ENCODE results near the gene PHC2.
"Not testable (repeated sequence)": the region's sequence is repeated elsewhere in the genome, so short reads cannot be mapped to it uniquely, and the experiment has no call there.

The PHC2 gene

DNA sequence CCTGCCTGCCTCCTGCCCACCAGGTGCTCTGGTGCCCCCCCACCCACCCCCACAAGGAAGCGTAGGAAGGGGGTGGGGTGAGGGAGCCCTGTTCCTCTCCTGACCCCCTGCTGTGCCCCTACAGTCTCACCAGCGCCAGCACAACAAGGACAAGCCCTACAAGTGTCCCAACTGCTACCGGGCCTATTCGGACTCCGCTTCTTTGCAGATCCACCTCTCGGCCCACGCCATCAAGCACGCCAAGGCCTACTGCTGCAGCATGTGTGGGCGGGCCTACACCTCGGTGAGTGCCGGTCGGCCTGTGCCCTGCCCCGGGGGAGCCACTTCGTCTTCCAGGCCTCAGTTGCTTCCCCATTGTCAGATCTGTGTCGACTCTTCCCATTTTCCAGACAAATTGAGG lies 135.9 kb downstream of the PHC2 start:
- Histone ChIP-seq H3K4me3 (ENCODE audit: low read depth, low read length) (no peak overlapping the region), H3K4me1 (ENCODE audit: control insufficient read depth, insufficient read depth, low read length) (no peaks in the 10 kb centered on the region), H3K9me3 (ENCODE audit: control insufficient read depth, insufficient read depth, low read depth, low read length) (no peaks in the 10 kb centered on the region), H3K36me3 (ENCODE audit: control insufficient read depth in 2 of 2, insufficient read depth in 1 of 2, low read length in 2 of 2) (peaks cover 0 to 62% of the 10 kb centered on the region in 2 experiments; a peak in 1 of 3 replicates), H3K27ac (ENCODE audit: extremely low read depth, low read depth, low read length) (no peak overlapping the region)
- ChIA-PET CTCF (interaction anchor here (0.6 to 7.0 kb wide), 49 partner anchors 9 to 337 kb away, joined by 3 to 135 read pairs (median 5); partner anchors contain the start of genes TRIM62 and ZSCAN20), POLR2A (interaction anchor here (0.9 kb wide), 1 partner anchor 44 kb away, joined by 4 read pairs; no protein-coding TSS in a partner anchor)
- TF ChIP-seq, protein P1, sequence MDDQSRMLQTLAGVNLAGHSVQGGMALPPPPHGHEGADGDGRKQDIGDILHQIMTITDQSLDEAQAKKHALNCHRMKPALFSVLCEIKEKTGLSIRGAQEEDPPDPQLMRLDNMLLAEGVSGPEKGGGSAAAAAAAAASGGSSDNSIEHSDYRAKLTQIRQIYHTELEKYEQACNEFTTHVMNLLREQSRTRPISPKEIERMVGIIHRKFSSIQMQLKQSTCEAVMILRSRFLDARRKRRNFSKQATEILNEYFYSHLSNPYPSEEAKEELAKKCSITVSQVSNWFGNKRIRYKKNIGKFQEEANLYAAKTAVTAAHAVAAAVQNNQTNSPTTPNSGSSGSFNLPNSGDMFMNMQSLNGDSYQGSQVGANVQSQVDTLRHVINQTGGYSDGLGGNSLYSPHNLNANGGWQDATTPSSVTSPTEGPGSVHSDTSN (CRISPR knock-in tag; IDR thresholded peaks at IDR 0.05): no peak
- TF ChIP-seq, protein P2, sequence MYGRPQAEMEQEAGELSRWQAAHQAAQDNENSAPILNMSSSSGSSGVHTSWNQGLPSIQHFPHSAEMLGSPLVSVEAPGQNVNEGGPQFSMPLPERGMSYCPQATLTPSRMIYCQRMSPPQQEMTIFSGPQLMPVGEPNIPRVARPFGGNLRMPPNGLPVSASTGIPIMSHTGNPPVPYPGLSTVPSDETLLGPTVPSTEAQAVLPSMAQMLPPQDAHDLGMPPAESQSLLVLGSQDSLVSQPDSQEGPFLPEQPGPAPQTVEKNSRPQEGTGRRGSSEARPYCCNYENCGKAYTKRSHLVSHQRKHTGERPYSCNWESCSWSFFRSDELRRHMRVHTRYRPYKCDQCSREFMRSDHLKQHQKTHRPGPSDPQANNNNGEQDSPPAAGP (tag by site-specific recombination; IDR thresholded peaks at IDR 0.05): 0 out of 2 replicates have a peak, but pooled peaks have one; percentile 10
- TF ChIP-seq EGR2 (tag by site-specific recombination; IDR thresholded peaks at IDR 0.05; ENCODE audit: low read depth): 0 out of 2 replicates have a peak, but pooled peaks have one; percentile 17

DNA sequence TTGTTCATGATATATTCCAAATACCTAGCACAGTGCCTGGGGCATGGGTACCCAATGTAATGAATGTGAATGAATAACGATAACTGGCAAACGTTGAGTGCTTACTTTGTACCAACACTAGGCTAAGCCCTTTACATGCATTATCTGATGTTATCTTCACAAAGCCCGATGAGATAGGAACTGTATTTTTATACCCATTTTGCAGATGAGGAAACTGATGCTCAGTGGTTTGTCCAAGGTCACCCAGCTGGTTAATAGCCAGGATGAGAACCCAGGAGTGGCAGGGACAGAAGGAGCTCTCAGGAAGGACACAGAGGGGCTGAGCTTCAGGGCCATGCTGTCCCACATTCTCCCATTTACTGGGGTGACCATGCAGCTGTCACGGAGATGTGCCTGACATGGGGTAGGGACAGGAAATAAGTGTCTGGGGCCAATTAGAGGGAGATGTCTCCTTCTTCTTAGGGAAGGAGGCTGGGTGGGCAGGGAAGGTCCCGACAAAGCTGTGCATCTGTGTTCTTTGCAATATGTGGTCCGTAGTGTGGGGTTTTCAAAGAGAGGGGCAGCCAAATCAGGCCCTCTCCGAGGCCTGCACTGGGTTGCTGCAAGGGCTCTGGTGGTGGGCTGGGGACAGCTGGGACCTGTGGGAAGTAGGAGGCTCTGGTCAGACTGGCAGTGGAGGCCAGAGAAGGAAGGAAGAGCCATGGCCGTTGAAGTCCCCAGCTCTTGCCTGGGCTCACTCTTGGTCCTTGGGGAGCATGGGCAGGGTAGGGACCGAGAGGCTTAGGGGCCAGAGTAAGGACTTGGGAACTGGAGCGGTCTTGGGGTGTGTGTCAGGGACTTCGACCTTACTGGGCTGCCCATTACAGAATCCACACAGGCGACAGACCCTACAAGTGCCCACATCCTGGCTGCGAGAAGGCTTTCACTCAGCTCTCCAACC lies 136.6 kb downstream of the PHC2 start:
- Histone ChIP-seq H3K36me3 (ENCODE audit: control insufficient read depth in 2 of 2, insufficient read depth in 1 of 2, low read length in 2 of 2) (peaks cover 0 to 61% of the 10 kb centered on the region in 2 experiments; a peak in 1 of 3 replicates), H3K4me1 (ENCODE audit: control insufficient read depth, insufficient read depth, low read length) (no peaks in the 10 kb centered on the region), H3K27ac (ENCODE audit: extremely low read depth, low read depth, low read length) (no peak overlapping the region), H3K4me3 (ENCODE audit: low read depth, low read length) (no peak overlapping the region), H3K9me3 (ENCODE audit: control insufficient read depth, insufficient read depth, low read depth, low read length) (no peaks in the 10 kb centered on the region)
- POLR2A ChIA-PET: no interaction called here
- TF ChIP-seq ZBTB48 (tag by site-specific recombination; IDR thresholded peaks at IDR 0.05) (no peak), ZNF555 (tag by site-specific recombination; conservative IDR thresholded peaks at IDR 0.05) (no peak), ZNF521 (tag by site-specific recombination; IDR thresholded peaks at IDR 0.05) (no peak), HOXD13 (CRISPR knock-in tag; IDR thresholded peaks at IDR 0.05; ENCODE audit: borderline replicate concordance) (no peak)
- CTCF ChIA-PET: interaction anchor here (0.6 to 7.0 kb wide), 29 partner anchors 9 to 1940 kb away, joined by 3 to 135 read pairs (median 6); partner anchors contain the start of genes TRIM62 and ZSCAN20

DNA sequence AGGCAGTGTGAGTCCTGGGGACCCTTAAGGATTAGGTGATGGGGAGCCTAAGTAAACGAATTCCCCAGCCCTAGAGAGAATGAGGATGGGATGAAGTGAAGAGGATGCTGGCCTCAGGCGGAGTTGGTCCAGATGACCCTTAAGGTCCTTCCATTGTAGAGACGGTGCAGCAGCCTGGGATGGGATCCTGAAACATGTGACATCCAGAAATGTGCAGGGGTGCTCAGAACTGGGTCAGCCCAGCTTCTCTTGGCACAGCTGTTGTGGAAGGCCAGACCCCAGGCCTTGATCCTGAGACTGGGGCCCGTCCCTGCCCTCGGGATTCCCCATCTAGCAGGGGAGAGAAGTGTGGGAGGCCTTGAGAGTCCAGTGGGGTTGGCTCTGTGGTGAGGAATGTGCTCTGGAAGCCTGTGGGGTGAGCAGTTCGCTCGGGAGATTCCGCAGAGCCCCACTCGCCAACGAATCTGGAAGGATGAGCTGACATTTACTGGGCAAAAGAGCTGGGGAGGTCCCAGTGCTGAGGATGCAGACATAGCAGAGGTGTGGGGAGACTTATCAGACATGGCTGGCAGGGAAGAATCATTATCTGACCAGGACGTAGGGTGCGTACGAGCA lies 138.1 kb downstream of the PHC2 start:
- Histone ChIP-seq H3K27ac (ENCODE audit: extremely low read depth, low read depth, low read length) (no peak overlapping the region), H3K4me3 (ENCODE audit: low read depth, low read length) (no peak overlapping the region), H3K4me1 (ENCODE audit: control insufficient read depth, insufficient read depth, low read length) (no peaks in the 10 kb centered on the region), H3K9me3 (ENCODE audit: control insufficient read depth, insufficient read depth, low read depth, low read length) (no peaks in the 10 kb centered on the region), H3K36me3 (ENCODE audit: control insufficient read depth in 2 of 2, insufficient read depth in 1 of 2, low read length in 2 of 2) (peaks cover 0 to 54% of the 10 kb centered on the region in 2 experiments; a peak in 2 of 3 replicates)
- CTCF ChIA-PET: interaction anchor here (0.6 to 7.0 kb wide), 7 partner anchors 9 to 178 kb away, joined by 3 to 135 read pairs (median 4); partner anchors contain the start of gene ZSCAN20
- no peak for TF ChIP-seq YY2 (tag by site-specific recombination; IDR thresholded peaks at IDR 0.05)
- POLR2A ChIA-PET: no interaction called here

DNA sequence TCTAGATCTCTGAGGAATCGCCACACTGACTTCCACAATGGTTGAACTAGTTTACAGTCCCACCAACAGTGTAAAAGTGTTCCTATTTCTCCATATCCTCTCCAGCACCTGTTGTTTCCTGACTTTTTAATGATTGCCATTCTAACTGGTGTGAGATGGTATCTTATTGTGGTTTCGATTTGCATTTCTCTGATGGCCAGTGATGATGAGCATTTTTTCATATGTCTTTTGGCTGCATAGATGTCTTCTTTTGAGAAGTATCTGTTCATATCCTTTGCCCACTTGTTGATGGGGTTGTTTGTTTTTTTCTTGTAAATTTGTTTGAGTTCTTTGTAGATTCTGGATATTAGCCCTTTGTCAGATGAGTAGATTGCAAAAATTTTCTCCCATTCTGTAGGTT lies 140.3 kb downstream of the PHC2 start:
- POLR2A ChIA-PET; H3K4me1 ChIP-seq (ENCODE audit: control insufficient read depth, insufficient read depth, low read length); H3K9me3 ChIP-seq (ENCODE audit: control insufficient read depth, insufficient read depth, low read depth, low read length); CTCF ChIA-PET; H3K4me3 ChIP-seq (ENCODE audit: low read depth, low read length); H3K27ac ChIP-seq (ENCODE audit: extremely low read depth, low read depth, low read length): not testable (repeated sequence)
- H3K36me3 ChIP-seq (ENCODE audit: control insufficient read depth in 2 of 2, insufficient read depth in 1 of 2, low read length in 2 of 2): peaks cover 0 to 38% of the 10 kb centered on the region in 2 experiments; a peak in 2 of 3 replicates
- peak; percentile 84; the same call in 1 of the 2 replicates for TF ChIP-seq ZNF184 (tag by site-specific recombination; IDR thresholded peaks at IDR 0.05)
- peak; percentile 74; the same call in 1 of the 2 replicates for TF ChIP-seq SCRT1 (tag by site-specific recombination; IDR thresholded peaks at IDR 0.05; ENCODE audit: borderline replicate concordance)
- TF ChIP-seq SCRT2 (tag by site-specific recombination; IDR thresholded peaks at IDR 0.05): peak; percentile 87
